IPS-NIHi7 (cell line): ENCODE measurements around the gene FOXC2.
"Not testable (repeated sequence)": the region's sequence is repeated elsewhere in the genome, so short reads cannot be mapped to it uniquely, and the experiment has no call there.

Source experiments
- DNase-seq: peaks from one replicate; pipeline ENCODE4 v3.0.0; 2012; ENCODE audit warnings: mixed read lengths; ENCODE audit errors: extremely low spot score

FOXC2 gene

DNA sequence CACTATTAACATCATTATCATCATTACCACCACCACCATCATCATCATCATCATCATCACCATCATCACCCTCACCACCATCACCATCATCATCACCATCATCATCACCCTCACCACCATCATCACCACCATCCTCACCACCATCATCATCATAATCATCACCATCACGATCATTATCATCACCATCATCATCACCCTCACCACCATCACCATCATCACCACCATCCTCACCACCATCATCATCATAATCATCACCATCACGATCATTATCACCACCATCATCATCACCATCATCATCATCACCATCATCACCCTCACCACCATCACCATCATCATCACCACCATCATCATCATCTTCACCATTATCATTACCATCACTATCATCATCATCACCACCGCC lies 21.3 kb downstream of the FOXC2 start:
- not testable (repeated sequence) for DNase-seq

DNA sequence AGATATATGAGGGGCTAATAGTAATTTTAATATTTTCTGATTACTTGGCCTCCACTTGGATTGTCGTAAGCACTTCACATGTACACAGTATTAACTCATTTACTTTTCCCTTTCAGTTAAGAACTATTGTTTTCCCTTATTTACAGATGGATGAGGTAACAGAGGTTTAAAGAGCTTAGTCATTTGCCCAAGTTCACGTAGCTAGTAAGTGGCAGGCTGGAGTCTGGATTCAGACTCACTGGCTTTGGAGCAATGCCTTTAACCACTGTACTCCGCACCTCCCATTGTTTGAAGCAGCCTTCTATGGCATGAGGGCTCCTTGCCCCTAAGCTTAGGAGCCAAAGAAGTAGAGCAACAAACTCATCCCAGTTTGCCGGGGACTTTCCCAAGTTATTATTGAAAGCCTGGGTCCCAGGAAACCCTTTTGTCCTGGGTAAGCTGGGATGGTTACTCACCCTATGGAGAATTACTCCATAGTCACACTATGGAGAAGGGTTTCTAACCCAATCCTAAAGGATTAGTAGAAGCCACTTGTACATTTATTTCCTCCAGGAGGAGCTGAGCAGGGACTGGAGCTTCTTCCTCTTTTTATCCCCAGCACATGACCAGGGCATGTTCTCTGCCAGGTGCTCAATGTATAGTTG lies 24.0 kb downstream of the FOXC2 start:
- no peak for DNase-seq

DNA sequence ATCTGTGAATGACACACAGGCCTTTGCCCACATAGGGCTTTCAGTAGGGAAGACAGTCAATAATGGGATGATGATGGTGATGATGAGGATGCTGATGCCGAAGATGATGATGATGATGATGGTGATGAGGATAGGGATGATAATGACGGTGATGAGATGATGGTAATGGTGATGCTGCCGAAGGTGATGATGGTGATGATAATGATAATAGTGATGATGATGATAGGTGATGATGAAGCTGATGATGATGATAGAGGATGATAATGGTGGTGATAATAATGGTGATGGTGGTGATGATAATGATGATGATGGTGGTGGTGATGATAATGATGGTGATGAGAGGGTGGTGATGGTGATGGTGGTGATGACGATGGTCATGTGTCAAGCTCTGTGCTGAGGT lies 24.6 kb downstream of the FOXC2 start:
- no peak for DNase-seq

DNA sequence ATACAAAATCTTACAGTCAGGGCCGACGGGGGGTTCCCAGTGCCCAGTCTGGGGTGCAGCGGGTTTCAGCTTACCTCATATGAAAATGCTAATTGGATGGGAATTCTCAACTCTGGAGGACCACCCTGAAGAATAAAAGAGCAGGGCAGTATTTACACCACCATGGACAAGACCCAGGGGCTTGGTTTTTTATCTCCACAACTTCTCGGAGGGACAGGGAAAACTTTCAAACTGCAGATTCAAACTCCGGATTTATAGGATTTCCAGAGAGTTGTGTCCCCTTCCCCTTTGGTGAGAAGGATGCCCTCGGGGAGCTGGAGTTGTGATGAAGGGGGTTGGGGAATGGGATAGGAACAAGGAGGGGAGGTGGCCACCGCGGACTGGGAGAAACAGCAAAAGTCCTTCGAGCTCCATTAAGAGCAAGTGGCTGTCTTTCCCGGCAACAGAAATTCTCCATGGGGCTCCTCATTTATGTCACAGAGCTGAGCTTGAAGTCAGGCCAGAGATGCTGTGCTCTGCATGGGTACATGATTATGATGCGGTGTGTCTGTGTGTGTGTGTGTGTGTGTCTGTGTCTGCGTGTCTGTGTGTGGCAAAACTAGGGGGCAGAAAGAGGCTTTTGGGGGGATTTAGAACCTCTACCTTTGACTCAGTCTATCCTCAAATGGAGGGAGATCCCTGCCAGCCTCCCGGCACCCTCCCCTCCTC lies 27.4 kb downstream of the FOXC2 start:
- no peak for DNase-seq

DNA sequence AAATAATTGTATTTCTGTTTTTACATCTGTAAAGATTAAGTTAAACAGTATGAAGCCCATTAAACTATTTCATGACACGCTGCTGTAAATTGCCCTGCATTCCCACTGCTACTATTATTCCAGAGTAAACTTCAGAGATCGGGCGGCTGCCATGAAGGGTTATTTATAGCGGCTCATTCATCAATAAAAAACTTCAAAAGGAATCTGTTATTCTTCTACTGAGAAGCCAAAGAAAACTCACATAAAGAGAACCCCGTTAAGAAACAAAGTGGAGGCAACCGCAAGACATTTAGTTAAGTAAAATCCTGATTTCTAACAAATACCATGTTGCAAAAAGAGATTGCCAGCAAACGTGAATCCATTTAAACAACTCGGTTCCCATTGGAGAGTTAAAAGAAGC lies 28.1 kb downstream of the FOXC2 start:
- no peak for DNase-seq

DNA sequence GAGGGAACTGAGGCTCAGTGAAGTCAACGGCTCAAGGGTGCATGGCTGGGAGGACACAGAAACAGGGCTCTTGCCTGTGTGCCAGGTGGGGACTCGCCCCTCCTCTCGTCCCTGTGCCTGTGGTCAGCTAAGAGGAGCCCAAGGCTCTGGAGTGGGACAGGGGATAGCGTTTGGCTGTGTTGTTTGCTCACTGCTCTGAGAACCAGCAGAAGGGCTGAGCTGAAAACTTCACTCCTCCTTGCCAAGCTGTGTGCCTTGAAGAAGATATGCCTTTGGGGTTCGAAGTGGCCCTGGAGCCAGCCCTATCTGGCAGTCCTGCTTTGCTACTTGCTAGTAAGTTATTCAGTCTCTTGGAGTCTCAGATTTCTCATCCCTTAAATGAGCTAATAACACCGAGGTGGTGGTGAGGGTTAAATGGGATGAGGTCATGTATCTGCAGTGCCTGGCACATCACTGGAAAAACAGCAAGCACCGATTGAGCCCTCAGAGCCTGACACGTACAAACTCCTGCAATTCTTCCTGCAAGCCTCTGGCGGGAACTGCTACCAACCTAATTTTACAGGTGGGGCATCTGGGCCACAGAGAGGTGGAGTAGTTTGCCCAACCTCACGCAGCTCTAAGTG lies 29.5 kb downstream of the FOXC2 start:
- DNase-seq, result no peak

DNA sequence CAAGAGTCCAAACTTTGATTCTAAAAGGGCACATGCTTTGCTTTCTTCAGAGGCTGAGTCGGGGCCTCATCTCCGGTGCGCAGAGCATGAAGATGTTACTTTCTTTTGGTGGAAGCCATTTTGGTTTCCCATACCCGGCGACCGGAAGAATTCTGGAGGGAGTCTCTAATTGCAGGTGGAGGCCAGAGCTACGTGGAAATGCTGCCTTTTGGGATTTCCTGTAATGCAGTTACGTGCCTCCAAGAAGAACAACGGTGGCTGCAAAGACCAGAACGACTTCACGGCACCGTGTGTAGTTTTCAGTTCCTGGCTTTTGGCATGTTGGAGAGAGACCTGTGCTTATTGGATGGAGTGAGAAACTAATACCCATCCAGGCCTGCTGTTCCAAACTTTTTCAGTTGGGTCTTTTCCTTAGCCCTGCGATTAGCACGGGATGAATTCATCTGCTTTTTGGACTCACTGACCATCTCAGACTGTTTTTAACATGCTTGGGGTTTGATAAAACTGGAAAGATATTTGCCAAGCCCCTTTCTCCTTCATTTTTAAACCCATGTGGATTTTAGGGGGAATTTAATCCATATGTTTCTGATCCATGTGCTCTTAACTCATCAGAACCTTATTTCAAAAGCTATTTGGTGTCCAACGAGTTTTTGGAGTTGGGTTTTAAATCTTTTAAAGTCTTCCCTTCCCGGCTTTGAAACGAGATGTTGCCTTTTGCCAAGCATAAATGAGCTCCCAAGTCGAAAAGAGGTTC lies 30.7 kb downstream of the FOXC2 start:
- no peak for DNase-seq

DNA sequence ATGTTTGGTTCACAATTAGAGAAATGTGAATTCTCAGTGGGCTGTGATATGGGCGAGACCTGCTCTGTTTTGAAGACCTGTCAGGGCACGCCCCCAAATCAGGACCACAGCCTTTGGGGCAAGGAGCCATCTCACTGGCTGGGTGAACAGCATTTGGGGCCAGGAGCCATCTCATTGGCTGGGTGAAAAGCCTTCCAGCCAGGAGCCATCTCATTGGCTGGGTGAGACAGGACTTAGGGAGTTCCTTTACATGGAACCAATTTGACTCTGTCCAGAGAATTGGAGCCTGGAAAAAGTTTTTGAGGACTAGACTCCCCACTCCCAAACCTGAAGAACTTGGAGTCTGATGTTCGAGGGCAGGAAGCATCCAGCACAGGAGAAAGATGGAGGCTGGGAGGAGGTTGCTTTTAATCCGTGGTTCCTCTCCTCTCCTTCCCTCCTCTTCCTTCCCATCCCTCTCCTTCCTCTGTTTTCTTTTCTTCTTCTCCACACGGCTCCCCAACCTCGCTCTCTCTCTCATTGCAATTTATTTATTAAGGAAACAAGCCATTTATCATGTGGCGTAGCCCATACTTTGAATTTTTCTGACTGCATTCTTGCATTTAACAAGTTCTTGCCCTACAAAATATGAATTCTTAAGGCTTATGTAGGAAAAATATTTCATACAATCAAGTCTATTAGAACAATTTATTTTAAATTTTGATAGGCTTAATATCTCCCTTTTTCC lies 31.4 kb downstream of the FOXC2 start:
- DNase-seq, result no peak

DNA sequence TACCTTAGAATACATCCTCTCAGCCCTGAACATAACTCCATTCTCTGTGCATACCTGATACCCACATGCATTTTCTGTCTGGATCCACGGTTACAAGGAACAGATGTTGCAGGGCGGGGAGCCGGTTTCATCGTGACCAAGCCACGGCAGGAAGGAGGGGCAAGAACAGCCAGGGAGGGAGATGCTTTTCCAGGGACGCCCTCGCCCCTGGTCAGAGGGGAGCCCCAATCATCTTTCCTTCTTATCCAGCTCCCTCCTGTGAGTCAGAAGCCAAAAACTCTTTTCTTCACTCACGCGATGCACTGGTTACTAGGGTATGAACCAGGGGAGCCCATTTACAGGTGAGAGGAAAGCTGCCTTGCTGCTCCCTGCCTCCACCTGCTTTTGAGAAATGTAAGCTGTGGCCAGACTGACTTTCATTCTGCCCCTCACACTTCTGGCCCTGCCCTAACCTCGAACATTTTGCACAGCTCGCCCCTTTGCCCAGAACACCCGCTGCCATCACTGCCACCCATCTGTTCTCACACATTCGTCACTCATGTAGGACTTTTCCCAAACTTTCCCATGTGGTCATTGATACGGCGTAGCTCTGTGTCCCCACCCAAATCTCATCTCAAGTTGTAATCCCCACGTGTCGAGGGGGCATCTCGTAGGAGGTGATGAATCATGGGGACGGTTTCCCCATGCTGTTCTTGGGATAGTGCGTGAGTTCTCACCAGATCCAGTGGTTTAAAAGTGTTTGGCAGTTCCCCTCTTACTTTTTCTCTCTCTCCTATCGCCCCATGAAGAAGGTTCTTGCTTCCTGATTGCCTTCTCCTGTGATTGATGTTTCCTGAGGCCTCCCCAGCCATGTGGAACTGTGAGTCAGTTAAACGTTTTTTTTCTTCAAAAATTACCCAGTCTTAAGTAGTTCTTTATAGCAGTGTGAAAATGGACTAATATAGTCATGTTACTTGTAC lies 32.3 kb downstream of the FOXC2 start:
- no peak for DNase-seq

DNA sequence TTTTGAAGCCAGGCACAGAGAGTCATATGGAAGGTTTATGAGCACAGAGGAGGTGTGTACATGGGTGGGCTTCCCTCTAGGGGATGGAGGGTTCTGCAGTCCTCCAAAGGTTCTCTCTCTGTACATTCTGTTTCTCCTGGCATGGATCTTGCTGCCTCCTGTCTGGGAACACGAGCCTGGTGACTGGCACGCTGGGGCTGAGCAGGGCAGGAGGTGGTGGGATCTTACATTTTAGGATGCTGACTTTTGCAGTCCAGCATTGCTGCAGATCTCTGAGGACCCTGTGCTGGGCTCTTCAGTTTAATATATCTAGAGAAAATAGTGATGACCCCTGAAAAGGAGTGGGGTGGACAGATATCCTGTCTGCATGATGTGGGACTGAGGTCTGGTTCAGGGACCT lies 34.7 kb downstream of the FOXC2 start:
- DNase-seq, result no peak

DNA sequence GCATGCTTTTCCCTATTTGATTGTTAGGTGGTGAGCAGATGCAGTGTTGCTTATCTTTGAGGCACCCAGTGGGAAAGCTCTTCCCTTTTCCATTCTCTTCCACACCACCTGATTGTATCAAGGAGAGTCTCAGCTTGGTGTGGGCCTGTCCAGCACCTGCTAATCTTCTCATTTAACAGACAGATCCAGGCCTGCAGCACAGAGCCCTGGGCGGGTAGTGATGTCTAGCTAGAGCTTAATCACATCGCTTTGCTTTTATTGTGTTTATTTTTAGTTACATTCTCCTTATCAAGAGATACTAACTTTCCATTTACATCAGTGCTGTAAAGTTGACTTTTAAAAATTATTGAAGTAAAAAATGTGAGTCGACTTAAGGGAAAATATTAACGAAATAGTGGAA lies 35.9 kb downstream of the FOXC2 start:
- DNase-seq, result no peak

DNA sequence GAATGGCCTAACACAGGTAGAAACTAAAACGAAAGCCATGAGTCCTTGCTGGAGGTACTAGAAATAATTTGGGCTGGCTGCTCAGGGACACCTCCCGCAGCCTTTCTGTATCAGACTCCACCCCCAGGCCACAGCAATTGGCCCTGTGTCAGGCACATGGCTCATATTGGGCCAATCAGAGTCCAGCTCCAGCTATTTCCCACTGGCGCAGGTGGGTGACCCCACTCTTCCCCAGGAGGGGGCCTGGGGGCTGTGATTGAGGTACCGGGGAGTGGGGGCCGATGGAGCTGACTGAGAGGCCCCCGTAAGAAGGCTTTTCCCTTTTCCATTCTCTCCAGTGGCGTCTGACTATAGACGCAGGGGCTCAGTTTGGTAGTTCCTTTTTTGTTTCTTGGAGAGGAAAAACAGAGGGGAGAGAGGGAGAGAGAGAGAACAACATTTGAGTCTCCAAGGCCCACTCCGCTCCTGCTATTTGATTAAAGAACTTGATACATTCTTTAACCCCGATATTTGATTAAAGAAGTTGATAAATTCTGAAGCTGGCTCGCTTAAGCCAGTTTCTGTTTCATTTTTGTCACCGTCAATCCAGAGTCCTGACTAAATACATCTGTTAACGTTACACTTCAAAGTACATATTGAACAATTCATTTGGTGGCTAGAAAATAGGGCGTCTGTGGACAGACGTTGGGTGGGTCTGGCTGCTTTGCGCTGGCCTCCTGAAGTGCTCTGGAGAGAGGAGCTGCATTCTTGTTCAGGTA lies 38.0 kb downstream of the FOXC2 start:
- DNase-seq, result no peak

DNA sequence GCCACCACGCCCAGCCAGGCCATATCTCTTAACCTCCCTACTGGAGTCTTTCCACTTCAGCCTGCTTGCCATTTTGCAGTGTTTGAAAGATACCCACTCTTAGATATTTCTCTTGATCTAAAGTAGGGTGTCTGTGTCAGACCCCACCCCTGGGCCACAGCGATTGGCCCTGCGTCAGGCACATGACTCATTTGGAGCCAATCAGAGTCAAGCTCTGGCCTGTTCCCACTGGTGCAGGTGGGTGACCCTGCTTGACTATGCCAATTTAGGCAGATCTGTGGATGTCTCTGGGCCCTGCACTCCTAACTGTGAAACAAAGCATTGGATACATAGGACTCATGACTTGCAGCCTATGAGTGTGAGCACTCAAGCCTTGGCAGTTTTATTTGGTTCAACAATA lies 39.3 kb downstream of the FOXC2 start:
- DNase-seq, result no peak

DNA sequence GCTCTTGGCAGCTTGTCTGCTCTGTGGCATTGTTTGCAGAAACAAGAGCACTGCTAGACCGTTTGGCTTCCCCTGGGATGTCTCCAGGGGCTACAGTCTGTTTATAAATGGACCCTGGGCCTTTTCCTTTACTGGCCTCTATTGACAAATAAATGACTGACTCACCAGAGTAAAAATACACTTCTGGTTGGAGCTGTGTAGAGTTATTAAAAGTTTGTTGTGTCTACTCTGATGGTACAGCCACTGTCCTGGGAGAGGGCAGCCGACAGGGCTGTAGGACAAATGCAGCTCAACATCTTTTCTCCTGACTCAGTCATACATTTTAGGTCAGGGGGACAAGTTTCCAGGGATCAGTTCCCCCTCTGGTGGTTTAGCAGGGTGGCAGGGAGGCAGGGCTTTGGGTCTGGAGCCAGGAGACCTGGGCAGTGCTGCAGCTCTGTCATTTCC lies 41.7 kb downstream of the FOXC2 start:
- DNase-seq, result no peak

DNA sequence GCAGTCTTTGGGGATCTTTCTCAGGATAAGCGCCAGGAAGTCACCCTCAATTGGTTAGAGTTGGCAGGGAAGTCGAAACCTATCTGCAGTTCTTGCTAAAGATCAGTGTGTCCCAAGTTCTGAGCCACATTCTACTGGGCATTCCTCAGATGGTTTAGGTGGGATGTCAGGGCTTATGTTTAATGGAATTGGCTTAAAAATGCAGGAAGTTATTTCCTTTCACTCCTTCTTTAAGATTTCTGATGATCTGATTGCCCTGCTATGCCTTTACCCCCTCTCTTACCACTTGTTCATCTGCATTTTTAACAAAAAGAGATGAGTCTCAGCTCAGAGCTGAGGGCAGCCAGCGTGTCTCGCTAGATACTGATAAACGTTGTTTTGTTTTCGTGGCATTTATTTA lies 42.5 kb downstream of the FOXC2 start:
- DNase-seq, result no peak

DNA sequence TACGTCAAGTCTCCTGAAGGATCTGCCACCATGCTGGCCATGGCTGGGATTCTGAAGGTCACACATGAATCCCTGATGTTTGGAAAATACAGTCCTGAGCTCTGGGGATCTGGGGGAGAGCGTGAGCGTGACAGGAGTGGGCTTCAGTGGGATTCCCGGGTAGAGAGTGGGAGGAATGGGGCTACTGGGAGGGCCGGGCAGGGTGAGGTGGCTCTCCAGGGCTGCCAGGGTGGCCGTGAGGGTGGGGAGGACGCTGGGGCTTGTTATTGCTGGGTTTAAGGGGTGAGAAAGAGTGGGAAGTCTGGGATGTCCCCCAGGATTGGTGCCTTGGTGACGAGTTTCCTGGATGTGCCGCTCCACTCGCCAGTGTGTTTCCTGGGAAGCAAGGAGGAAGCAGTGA lies 43.0 kb downstream of the FOXC2 start:
- no peak for DNase-seq

DNA sequence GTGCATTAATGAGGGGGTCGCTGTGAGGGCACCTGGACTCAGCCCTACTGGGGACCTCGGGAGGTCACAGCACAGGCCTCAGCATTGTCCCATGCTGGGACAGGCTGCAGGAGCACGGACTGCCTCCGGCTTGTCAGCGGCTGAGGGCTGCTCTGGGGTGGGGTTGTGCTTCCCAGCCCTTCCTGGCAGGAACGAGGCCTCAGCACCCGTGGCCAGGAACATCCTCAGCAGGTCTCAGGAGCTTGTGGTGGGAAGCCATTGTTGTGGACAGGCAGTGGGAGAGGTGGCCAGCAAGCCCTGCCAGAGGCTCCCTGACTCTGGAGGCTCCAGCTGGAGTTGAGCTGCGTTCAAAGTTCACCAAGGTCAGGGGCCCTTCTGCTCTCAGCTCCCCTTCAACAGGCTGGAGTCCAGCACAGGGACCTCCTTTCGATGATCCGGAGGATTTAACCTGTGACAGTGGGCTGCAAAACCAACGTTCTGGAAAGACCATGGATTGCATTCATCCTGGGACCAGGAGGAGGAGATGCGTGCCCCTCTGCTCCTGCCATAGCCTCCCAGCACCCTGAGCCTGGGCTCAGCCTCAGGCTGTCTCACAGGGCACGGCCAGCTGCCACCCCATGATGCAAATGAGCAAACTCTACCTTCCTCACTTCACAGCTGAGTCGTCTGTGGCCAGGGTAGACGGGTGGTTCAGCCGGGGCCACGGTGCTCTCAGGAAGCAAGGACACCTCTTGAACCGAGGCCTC lies 44.3 kb downstream of the FOXC2 start:
- no peak for DNase-seq

DNA sequence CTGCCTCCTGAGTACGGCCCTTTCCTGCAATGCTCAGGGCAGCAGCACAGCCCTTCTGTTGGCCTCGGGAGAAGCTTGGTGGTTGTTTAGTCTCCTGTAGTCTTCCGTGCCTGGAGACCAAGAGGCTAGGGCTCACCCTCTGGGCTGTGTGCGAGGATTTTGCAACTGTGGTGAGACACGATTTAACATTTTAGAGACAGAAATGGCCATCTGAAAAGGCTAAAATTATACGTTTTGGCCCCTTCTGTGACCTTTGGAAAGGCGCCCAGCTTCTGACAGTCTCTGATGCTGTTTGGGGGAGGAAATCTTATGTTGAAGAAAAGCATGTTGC lies 44.9 kb downstream of the FOXC2 start:
- DNase-seq, result no peak

DNA sequence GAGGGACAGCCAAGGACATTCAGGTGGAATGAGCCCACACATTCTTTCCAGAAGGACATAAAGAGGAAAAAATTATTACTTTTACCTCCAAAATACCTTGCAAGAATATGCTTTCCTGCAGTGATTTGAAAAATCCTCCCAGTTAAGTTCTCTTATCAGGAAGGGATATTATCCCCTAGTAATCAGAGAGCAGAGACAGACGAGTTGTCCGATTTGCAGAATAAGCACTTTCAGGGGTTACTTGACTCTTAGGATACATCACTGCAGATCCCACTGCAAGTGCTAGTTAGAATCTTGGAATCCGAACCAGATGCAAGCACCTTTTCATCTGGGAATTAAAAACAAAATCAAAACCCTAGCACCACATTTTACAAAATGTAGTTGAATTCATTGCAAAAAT lies 45.3 kb downstream of the FOXC2 start:
- DNase-seq, result no peak
